Lower lobe of right lung (tissue), 2 donors: ENCODE data around the gene WDR86. TPM values are rescaled to one million over a fixed set of nuclear protein-coding genes. Genes with fewer than 3 reads are reported as not detected.

Experiments used
- ATAC-seq, 2 donors: fragments of 200-7000 bp; cut with Tn5 transposase; one replicate each; pipeline ENCODE4 v1.9.1; 2020 to 2022; ENCODE audit warnings: mild to moderate bottlenecking in 2 of 2, moderate library complexity in 2 of 2
- DNase-seq: peaks from one replicate; pipeline ENCODE4 v3.0.0-alpha.2; 2020
- H3K27ac ChIP-seq: fragments of 200-600 bp; one replicate; pipeline ENCODE4 v1.8.0; 2022
- H3K27me3 ChIP-seq: fragments of 200-600 bp; one replicate; pipeline ENCODE4 v1.8.0; 2022; ENCODE audit warnings: low read depth
- H3K36me3 ChIP-seq: fragments of 200-600 bp; one replicate; pipeline ENCODE4 v1.8.0; 2022; ENCODE audit warnings: mild to moderate bottlenecking
- H3K4me1 ChIP-seq: fragments of 200-600 bp; one replicate; pipeline ENCODE4 v1.8.0; 2022
- H3K4me3 ChIP-seq: fragments of 200-600 bp; one replicate; pipeline ENCODE4 v1.8.0; 2022; ENCODE audit warnings: mild to moderate bottlenecking
- H3K9me3 ChIP-seq: fragments of 200-600 bp; one replicate; pipeline ENCODE4 v1.8.0; 2022
- intact Hi-C: fragments of 100-400 bp; cut with DNase I; formaldehyde crosslinking; loops from one replicate; pipeline ENCODE4 v1.11.0; 2022
- total RNA-seq: library from RNA; stranded (reverse); fragmentation: NEBNext Ultra II Directional; extraction: Animal tissue kit (Norgen Biotek cat#: 25700); gene quantifications from one replicate; pipeline ENCODE4 v1.2.1, GENCODE V29; 2021
- TF ChIP-seq, protein P1 (sequence below): fragments of 200-600 bp; IDR thresholded peaks from one replicate; pipeline ENCODE4 v1.8.0; 2022; ENCODE audit warnings: antibody characterized with exemption, mild to moderate bottlenecking
- donor health status: DM: no; HTN: yes; CAD: no; lungs with severe emphysema.

WDR86 gene
- total RNA-seq, 1 donor from 2014 or later, result 4.4 TPM

GRCh38 chr7:151342811-151343210 lies 67.0 kb downstream of the WDR86 start:
- H3K36me3 ChIP-seq, result peaks cover 36% of the 10 kb centered on the region
- intact Hi-C loops, result no loop called here
- H3K27me3 ChIP-seq, result no peaks in the 10 kb centered on the region
- H3K4me3 ChIP-seq, result peak overlapping the region; percentile 79
- DNase-seq (no peak), ATAC-seq (no peak)
- TF ChIP-seq, protein P1, sequence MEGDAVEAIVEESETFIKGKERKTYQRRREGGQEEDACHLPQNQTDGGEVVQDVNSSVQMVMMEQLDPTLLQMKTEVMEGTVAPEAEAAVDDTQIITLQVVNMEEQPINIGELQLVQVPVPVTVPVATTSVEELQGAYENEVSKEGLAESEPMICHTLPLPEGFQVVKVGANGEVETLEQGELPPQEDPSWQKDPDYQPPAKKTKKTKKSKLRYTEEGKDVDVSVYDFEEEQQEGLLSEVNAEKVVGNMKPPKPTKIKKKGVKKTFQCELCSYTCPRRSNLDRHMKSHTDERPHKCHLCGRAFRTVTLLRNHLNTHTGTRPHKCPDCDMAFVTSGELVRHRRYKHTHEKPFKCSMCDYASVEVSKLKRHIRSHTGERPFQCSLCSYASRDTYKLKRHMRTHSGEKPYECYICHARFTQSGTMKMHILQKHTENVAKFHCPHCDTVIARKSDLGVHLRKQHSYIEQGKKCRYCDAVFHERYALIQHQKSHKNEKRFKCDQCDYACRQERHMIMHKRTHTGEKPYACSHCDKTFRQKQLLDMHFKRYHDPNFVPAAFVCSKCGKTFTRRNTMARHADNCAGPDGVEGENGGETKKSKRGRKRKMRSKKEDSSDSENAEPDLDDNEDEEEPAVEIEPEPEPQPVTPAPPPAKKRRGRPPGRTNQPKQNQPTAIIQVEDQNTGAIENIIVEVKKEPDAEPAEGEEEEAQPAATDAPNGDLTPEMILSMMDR, result no peak
- peaks cover 22% of the 10 kb centered on the region for H3K4me1 ChIP-seq
- no peaks in the 10 kb centered on the region for H3K9me3 ChIP-seq
- H3K27ac ChIP-seq, result peak overlapping the region; percentile 85

- peak overlapping the region; percentile 85 for H3K27ac ChIP-seq
- TF ChIP-seq, protein P1, result no peak
These were observed 67.7 kb downstream of the WDR86 start for GRCh38 chr7:151342102-151342646.

GRCh38 chr7:151341357-151342101 lies 68.3 kb downstream of the WDR86 start, which contains the start of gene NUB1:
TSS of gene NUB1 (plus strand) at chr7:151341812. CDS start at chr7:151345350, 3,538 bp downstream.
- intact Hi-C loops, result no loop called here
- Histone ChIP-seq H3K36me3 (peaks cover 23% of the 10 kb centered on the region), H3K4me3 (peak within 1 kb of the TSS; percentile 79), H3K27me3 (no peaks in the 10 kb centered on the region), H3K9me3 (no peaks in the 10 kb centered on the region), H3K27ac (peak within 1 kb of the TSS; percentile 85), H3K4me1 (peaks cover 22% of the 10 kb centered on the region)
- TF ChIP-seq, protein P1, result peak; percentile 3
- ATAC-seq (peak; percentile 99 to 100), DNase-seq (peak; percentile 94)

More at GRCh38 chr7:151342102-151342646, 67.7 kb downstream of the WDR86 start:
- ATAC-seq (no peak), DNase-seq (no peak)
- peaks cover 30% of the 10 kb centered on the region for H3K36me3 ChIP-seq
- peak overlapping the region; percentile 79 for H3K4me3 ChIP-seq
- H3K9me3 ChIP-seq, result no peaks in the 10 kb centered on the region
- no peaks in the 10 kb centered on the region for H3K27me3 ChIP-seq
- peaks cover 22% of the 10 kb centered on the region for H3K4me1 ChIP-seq
- intact Hi-C loops, result no loop called here

- intact Hi-C loops, result no loop called here
- Histone ChIP-seq H3K27ac (peak overlapping the region; percentile 85), H3K27me3 (no peaks in the 10 kb centered on the region), H3K36me3 (peaks cover 17% of the 10 kb centered on the region), H3K4me3 (peak overlapping the region; percentile 79), H3K4me1 (peaks cover 22% of the 10 kb centered on the region), H3K9me3 (no peaks in the 10 kb centered on the region)
- DNase-seq, result no peak
- TF ChIP-seq, protein P1, result peak; percentile 13
- ATAC-seq, result peak in 1 of 2 donors; percentile 9
These were observed 69.0 kb downstream of the WDR86 start for GRCh38 chr7:151340794-151341356.

GRCh38 chr7:151339651-151340382 lies 70.0 kb downstream of the WDR86 start:
- Histone ChIP-seq H3K27ac (peak overlapping the region; percentile 57), H3K4me3 (no peak overlapping the region), H3K9me3 (no peaks in the 10 kb centered on the region), H3K4me1 (peaks cover 22% of the 10 kb centered on the region), H3K27me3 (no peaks in the 10 kb centered on the region), H3K36me3 (peaks cover 6% of the 10 kb centered on the region)
- TF ChIP-seq, protein P1, result peak; percentile 18
- no peak for DNase-seq
- intact Hi-C loops, result no loop called here
- ATAC-seq, result no peak
